SIG-M5 treated with dmso at 0.1 percent for 504 hours (cell line): ENCODE measurements around the gene GZMM.
A peak's percentile ranks its signal among the peaks of the same experiment; 100 is the strongest.

Experiments
- DNase-seq: peaks from one replicate; lab custom pipeline; 2025; ENCODE audit not compliant: unreplicated experiment; lab: John Stamatoyannopoulos, UW

GZMM gene

DNA sequence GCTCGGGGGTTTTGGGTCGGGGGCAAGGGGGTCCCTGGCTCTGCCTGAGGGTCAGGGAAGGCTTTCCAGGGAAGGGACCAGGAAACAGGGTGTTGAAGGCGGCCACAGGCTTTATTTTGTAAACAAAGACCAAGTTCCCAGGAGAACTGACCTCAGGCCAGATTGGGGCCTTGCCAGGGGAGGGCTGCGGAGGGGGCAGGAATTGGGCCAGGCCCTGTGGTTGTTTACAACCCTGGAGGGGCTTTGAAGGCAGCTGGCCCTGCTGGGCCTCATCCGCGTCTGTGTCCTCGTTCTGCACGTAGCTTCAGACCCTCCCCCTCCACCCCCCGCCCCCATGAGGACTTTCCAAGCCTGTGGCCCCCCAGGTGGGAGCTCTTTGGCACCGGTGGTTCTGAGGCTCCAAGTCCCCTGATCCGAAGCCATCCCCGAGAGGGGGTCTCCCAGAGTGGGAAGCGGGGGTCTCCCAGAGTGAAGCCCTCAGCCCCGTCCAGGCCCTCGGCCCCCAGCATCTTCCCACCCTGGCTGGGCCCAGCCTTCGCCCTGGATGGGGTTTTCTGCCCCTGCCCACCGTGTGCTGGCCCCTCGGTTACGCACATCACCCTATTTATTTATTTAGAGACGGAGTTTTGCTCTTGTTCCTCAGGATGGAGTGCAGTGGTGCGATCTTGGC, 15.1 kb downstream of the GZMM start:
- no peak for DNase-seq

DNA sequence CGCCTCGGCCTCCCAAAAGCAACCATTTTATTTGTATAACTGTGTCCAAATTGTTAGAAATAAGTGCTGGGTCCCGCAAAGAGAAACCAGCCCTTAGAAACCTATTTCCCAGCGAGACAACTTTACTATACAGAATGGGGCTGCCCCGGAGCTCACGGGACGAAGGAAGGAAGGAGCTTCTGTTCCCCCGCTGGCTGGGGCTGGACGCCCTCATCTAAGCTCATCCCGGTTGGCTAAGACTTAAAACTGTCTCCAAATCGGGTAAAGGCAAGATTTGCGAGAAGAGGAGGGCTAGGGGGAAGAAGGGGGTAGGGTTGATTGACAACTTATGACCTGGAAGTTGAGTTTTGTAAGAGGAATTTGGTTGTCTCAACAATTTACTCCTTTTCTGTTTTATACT, 16.3 kb downstream of the GZMM start:
- DNase-seq = no peak

DNA sequence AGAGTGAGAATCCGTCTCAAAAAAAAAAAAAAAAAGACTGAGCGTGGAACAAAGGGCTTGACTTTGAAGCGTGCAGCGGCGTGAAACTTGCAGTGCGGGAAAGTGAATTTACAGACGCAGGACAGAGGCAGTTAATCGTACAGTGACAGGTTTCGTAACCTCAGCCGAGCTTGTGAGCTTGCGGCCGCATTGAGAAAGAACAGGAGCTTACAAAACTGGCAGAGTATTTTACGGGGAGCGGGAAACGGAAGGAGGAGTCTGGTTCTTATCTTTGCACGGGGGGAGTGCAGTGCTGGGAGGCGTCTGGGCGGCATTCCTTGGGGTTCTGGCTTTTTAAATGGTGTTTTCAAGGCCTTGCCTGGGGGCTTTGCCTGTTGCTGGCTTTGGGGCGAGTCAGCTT, 22.6 kb downstream of the GZMM start:
- peak; percentile 99 for DNase-seq

DNA sequence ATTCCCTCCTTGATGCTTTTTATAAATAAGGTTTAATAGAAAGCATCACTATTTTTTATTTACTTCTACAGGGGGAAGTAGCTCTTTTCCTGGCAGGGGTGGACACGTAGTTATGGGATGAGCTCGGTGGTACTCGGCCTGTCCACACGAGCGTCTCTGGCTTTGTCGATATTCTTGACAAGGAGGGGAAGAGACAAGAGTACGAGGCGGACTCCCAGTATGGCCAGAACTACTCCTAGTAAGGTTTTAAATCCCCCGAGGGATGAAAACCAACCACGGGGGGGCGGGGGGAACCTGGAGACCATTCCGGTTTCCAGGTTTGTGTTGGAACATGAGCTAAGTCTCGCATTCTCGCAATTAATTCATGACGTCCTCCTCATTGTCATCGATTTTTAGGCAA, 23.0 kb downstream of the GZMM start:
- DNase-seq = no peak

DNA sequence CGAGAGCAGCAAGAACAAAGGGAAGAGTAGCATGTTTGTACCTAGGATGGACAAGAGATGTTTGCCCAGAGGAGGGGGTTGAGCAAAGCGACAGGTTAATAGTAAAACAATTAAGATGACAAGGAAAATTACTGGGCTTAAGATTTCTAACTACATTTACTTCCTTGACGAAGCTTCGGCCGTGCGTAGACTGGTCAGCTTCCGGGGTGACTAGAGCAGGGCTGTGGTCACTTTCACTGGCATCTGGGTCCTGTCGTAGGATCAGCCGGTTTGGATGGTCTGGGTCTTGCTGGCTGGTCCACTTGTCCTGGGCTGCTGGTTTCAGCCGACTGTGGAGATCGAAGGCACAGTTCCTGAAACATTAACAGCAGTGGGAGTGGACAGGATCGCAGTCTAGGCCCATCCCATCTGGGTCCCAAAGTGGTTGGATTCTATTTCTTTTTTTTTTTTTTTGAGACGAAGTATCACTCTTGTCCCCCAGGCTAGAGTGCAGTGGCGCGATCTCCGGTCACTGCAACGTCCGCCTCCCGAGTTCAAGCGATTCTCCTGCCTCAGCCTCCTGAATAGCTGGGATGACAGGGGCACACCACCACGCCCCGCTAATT, 23.5 kb downstream of the GZMM start:
- no peak for DNase-seq

DNA sequence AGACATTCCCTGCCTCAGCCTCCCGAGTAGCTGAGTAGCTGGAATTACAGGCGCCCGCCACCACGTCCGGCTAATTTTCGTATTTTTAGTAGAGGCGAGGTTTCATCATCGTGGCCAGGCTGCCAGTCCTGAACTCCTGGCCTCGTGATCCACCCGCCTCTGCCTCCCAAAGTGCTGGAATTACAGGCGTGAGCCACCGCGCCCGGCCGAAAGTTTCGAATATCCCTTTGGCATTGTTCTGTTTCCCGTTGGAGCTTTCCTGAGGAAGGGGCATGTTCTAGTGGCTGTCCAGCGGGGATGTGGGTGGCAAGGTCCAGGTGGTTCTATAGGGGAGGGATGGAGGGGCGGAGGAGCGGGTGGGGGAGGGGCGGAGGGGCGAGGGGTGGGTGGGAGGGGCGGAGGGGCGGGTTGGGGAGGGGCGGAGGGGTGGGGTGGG, 26.4 kb downstream of the GZMM start:
- no peak for DNase-seq

DNA sequence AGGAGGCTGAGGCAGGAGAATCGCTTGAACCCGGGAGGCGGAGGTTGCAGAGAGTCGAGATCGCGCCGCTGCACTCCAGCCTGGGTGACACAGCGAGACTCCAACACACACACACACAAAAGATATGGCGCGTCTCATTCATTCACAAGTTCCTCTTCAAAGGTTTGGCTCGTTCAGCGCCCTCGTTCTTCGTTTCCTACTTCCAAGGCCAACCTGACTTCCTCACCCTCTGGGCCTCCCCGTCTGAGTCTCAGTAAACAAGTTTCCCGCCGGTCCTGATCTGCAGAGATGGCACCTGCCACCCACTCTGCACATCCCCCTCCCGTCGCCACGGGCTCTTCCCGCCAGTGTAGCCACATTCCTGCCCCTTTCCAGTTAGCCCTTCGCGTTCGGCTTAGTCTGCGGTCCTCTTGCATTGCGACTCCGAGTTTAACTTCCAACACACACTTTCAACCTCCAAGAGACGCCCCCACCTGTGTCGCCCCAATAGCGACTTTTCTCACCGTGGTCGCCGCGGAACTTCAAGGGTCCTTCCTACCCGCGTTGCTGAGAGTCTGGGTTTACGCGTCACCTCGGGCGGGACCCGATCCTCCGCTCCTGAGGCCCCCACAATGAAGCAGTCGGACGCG, 27.2 kb downstream of the GZMM start:
- DNase-seq = peak; percentile 67

DNA sequence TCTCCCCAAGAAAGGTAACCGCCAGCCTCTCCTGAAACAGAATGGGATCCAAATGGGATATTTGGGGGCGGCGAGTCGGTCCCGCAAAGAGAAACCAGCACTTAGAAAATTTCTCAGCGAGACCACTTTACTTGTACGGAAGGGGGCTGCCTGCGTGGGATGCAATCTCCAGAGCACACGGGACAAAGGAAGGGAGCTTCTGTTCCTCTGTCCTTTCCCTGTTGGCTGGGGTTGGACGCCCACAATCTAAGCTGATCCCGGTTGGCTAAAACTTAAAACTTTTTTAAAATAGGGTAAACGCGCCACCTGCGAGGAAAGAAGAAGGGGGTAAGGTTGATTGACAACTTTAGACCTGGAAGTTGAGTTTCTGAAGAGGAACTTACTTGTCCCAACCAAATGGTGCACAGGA, 27.7 kb downstream of the GZMM start:
- DNase-seq = peak; percentile 69

DNA sequence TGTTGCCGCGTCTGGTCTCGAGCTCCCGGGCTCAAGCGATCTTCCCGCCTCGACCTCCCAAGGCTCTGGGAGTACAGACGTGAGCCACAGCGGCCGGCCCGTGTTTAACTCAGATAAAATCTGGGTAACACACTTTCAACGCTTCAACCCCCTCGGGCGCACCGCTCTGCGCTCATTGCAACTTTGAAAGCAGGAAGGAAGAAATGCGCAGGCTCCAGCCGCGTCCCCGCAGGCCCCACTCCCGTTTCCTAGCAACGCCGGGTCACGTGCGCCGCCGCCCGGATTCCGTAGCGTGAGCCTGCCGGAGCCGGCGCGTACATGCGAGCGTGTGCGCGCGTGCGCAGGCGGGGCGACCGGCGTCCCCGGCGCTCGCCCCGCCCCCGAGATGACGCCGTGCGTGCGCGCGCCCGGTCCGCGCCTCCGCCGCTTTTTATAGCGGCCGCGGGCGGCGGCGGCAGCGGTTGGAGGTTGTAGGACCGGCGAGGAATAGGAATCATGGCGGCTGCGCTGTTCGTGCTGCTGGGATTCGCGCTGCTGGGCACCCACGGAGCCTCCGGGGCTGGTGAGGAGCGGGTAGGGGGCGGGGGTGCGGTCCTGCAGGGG, 28.4 kb downstream of the GZMM start, which contains the start of gene BSG:
Gene BSG (plus strand): TSS at position 457 of the 603 bp plus-strand sequence. CDS start 39 bp downstream, at position 496.
- DNase-seq = peak; percentile 93

DNA sequence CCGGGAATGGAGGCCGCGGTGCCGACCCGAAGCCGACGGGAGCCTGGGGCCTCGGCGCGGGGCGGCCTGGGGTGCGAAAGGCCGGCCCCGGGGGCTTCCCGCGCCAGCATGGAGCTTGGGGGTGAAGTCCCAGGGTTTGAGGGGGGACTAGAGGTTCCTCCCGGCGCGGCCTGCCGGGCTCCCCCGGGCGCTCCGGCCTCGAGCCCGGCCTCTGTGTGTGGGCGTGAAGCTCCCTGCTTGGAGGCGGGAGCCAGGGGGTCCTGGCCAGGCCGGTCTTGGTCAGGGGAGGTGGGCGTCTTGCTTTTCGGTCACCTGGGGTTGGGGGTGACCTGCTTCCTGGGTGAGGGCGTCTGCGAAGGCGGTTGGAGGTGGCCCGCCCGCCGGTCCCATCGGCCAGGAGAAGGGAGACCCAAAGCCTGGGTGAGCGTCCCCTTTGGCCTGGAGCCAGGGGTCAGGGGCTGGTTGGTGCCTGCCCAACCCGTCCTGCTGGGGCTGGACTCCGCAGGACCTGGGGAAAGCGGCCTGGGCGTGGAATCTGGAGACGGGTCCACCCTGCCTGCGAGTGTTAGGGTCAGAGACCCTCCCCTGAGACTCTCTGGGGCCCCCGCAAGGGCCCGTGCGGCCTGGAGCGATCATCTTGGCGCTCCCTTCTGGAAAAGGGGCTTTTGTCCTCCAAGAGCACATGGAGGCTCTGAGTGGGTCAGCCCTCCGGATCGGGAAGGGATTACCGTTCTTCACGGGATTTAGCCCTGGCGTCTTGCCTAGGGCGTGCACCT, 29.1 kb downstream of the GZMM start:
- DNase-seq = no peak

DNA sequence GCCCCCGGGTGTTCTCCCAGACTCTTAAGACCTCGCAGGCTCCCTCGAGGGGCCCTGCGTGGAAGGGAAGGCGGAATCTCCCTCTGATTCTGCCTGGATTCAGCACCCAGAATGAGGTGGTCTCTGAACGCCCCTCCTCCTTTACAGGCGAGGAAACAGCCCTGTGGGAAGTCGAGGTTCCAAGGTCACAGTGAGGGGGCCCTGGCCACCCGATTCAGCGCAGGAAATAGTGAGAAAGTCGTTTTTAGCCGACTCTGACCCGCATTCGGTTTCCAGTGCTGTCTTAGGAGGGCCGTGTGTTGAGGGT, 29.6 kb downstream of the GZMM start:
- no peak for DNase-seq

DNA sequence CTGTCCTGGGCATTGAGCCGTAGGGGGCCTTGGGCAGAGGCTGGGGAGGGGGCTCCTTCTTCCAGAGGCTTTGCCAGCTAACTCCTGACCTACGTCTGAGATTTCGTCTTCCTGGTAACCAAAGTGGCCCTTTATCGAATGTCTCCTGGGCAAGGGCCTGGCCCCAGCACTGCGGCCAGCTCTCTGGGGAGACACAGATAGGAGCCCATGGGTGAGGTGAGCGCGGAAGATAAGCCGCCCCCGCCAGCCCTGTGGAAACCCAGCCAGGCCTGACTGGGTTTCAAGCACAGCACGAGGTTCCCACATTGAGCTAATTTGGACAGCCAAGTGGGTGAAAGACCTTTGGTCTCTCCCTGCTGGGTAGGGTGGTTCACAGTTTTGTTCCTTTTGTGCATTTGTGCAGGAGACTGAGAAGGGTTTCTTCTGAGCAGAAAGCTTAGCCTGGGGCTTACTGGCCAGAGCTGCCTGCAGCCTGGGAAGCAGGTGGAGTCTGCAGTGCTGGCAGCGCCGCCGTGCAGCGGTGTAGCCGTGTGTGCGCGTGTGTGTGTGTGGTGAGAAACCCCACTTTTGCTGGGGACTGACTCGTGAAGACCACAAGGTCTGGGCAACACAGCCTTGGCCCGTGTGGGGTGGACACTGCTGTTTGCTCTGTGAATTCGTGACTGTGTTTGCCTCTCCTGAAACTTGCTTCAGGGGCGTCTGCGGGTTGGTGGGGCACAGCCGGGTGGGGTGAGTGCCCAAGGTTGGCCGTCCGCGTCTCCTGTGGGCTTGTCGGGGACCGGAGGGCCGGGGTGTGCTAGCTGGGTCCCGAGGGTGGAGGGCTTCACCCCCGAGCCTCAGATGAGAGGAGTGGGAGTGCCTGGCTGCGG, 31.0 kb downstream of the GZMM start:
- no peak for DNase-seq

DNA sequence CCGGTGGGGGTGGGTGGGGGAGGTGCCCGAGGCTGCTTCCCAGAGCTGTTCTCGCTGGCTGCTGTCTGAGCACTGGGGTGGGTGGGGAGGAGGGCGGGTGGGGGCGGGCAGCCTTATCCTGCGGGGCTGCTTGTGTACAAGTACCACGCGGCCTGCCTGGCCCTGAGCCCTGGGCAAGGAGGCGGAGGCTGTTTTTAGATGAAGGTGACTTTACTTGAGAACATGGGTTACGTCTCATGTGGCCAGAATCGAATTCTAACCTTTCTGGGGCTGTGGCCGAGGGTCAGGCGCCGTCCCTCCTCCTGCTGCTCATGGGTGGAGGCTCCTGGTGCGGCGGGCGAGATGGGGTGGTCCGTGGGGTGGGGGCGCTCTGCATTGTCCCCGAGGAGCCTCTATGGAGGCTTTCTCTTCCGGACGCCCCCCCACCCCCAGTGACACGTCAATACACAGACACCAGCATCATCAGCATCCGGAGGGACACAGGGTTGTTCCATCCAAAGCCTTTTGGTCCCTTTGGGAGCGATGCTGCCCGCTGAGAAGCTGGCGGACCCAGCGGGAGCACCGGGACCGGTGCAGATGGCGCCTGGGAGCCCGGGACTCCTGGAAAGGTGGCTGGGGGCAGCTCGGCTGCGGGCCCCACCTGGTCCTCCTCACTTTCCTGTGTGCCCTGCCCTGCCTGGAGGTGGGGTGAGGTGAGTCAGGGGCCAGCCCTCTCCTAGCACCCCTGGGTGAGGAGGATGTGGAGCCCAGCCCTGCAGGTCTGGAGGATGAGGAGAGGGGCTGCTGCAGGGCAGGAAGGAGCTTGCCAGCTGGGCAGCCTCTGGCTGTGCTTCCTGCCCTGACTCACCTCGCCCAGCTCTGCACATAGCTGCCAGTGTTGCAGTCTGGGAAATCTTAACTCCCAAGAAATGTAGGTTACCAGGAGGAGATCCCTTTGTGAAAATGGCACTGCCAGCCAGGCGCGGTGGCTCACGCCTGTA, 32.0 kb downstream of the GZMM start:
- DNase-seq = no peak

DNA sequence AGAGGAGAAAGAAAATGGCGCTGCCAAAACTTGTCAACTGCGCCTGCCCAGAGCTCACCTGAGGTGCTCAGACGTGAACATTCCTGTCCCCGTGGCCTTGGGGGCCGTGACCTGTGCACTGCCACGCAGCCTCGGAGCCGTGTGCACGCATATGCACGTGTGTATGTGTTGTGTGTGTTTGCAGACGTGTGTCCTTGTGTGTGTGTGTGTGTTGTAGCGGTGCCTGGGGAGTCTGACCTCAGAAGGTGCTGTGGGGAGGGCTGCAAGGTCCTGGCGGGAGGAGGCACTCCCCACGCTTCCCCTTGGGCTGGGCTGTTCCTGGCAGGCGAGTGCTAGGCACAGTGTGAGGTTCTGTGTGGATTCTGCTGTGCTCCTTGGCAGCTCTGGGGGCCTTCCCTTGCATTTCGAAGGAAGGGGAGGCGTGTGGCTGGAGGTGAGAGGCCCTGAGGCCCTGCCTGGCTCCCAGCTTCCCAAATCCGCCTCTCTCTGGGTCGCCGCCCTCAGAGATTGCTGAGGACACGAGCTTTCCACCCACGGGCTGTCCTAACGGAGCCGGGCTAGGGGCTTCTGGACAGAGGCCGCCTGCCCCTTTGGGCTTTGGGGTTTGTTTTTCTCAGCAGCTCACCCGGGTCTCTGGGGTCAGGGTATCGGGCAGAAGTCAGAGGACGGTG, 33.0 kb downstream of the GZMM start:
- DNase-seq = no peak

DNA sequence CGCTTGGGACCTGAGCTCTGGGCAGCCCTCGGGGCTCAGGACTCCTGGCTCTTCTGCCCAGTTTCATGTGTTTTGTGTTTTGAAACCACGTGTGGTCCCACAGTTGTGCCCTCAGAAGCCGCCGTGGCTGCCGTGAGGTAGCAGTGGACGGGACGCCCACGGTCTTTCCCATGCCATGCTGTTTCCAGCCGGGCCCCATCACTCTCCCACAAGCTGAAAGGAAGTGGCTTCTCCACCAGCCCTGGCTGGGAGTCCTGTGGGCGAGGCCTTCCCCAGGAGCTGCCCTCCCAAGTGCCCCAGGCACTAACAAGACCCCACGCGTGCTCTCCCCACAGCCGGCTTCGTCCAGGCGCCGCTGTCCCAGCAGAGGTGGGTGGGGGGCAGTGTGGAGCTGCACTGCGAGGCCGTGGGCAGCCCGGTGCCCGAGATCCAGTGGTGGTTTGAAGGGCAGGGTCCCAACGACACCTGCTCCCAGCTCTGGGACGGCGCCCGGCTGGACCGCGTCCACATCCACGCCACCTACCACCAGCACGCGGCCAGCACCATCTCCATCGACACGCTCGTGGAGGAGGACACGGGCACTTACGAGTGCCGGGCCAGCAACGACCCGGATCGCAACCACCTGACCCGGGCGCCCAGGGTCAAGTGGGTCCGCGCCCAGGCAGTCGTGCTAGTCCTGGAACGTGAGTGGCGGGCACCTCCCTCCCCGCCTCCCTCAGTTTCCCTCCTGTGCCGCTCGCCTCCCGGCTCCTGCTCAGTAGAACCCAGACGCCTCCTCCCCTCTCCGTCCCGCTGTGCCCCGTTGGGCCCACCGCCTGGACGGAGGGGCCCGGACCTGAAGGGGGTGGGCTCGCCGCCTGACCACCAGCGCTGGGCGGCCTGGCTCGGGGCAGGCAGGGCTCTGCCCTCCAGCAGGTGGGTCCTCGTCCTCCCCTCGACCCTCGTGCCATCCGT, 33.9 kb downstream of the GZMM start:
- DNase-seq = no peak

DNA sequence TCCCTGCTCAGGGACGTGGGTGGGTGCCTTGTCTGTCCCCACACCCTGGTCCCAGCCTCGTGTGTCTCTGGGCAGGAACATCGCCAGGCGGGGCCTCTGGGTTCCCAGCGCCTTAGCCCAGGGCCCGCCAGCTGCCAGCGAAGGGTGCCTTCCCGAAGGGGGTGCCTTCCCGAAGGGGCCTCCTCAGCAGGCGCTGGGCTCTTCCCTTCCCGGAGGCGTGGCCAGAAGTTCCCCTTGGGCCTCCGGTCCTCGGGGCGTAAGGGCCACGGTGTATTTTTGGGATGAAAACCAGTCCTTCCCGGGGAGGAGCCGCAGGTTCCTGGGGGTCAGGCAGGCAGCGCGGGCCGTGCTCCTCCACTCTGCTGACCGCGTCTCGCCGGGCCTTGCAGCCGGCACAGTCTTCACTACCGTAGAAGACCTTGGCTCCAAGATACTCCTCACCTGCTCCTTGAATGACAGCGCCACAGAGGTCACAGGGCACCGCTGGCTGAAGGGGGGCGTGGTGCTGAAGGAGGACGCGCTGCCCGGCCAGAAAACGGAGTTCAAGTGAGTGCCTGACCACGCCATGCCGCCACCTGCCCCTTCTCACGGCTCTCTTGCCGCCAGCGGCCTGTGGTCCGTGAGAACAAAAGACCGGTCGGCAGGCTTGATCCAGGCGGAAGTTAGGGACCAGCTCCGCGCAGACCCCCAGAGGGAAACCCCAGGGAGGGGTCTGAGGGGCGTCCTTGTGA, 35.4 kb downstream of the GZMM start:
- no peak for DNase-seq

DNA sequence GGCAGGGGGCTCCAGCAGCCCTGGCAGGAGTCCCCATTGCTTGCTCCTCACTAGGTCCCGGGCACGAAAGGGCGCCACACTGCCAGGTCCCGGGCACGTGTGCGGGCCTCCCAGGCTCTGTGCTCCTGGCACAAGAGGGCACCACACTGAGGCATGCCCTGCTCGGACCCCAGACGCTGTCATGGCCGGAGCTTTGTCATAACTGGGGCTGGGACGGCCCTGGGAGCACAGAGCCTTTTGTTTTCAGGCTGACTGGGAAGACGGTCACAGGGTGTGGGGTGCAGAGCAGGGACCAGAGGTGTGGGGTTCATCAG, 35.9 kb downstream of the GZMM start:
- no peak for DNase-seq
